Rectal smooth muscle tissue (tissue), 1 donor: ENCODE results near the gene CBX8.

Experiments used
- H3K27ac ChIP-seq: one replicate; pipeline ENCODE4 v1.7.0; 2013; ENCODE audit warnings: low read depth, low read length, inconsistent platforms
- H3K27me3 ChIP-seq: one replicate; pipeline ENCODE4 v1.7.0; 2013; ENCODE audit warnings: low read length; ENCODE audit not compliant: control insufficient read depth, insufficient read depth
- H3K36me3 ChIP-seq: one replicate; pipeline ENCODE4 v1.7.0; 2013; ENCODE audit warnings: low read length; ENCODE audit not compliant: control insufficient read depth, insufficient read depth
- H3K4me1 ChIP-seq: one replicate; pipeline ENCODE4 v1.7.0; 2013; ENCODE audit warnings: low read length; ENCODE audit not compliant: control insufficient read depth, insufficient read depth
- H3K4me3 ChIP-seq: one replicate; pipeline ENCODE4 v1.7.0; 2013; ENCODE audit warnings: low read length
- H3K9ac ChIP-seq: one replicate; pipeline ENCODE4 v1.7.0; 2013; ENCODE audit warnings: low read length

CBX8 gene

GRCh38 chr17:79832218-79833109 is 35.6 kb upstream of the CBX8 start:
- Histone ChIP-seq H3K4me3 (peak overlapping the region; percentile 47), H3K27me3 (no peaks in the 10 kb centered on the region), H3K27ac (no peak overlapping the region), H3K4me1 (peaks cover 4% of the 10 kb centered on the region), H3K36me3 (peaks cover 4% of the 10 kb centered on the region), H3K9ac (no peak overlapping the region)

- Histone ChIP-seq H3K4me1 (no peaks in the 10 kb centered on the region), H3K27ac (no peak overlapping the region), H3K4me3 (no peak overlapping the region), H3K9ac (no peak overlapping the region), H3K36me3 (peaks cover 4% of the 10 kb centered on the region), H3K27me3 (peaks cover 2% of the 10 kb centered on the region)
These were observed 34.7 kb upstream of the CBX8 start for GRCh38 chr17:79831265-79832217.

DNA sequence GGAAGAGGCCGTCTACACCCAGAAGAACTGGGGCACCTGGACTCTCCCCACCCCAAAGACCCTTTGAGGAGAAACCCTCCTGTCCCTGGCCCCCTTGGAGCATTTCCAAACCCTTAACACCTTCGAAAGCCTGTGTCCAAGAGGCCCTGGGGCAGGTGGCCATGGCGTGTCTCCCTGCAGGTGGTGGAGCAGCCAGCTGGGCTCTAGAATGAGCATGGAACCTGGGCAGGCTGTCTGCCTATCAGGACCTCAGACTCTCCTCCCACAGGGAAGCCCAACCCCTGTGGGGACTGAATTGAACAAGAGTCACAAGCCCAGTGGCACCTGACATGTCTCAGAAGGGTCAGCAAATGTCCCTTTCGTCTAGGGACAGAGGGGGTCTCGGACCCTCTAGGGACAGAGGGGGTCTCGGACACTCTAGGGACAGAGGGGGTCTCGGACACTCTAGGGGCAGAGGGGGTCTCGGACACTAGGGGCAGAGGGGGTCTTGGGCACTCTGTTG is 33.9 kb upstream of the CBX8 start:
- Histone ChIP-seq H3K4me1 (no peaks in the 10 kb centered on the region), H3K27me3 (peaks cover 2% of the 10 kb centered on the region), H3K27ac (no peak overlapping the region), H3K9ac (no peak overlapping the region), H3K36me3 (peaks cover 4% of the 10 kb centered on the region), H3K4me3 (no peak overlapping the region)

GRCh38 chr17:79830303-79830702 is 33.4 kb upstream of the CBX8 start:
- Histone ChIP-seq H3K4me3 (no peak overlapping the region), H3K36me3 (peaks cover 4% of the 10 kb centered on the region), H3K27me3 (peaks cover 2% of the 10 kb centered on the region), H3K4me1 (no peaks in the 10 kb centered on the region), H3K9ac (no peak overlapping the region), H3K27ac (no peak overlapping the region)

- H3K9ac ChIP-seq = no peak overlapping the region
- H3K27me3 ChIP-seq = peaks cover 2% of the 10 kb centered on the region
- no peak overlapping the region for H3K27ac ChIP-seq
- H3K4me3 ChIP-seq = no peak overlapping the region
- H3K36me3 ChIP-seq = no peaks in the 10 kb centered on the region
- no peaks in the 10 kb centered on the region for H3K4me1 ChIP-seq
These were observed 32.6 kb upstream of the CBX8 start for GRCh38 chr17:79829457-79829856.

- Histone ChIP-seq H3K4me1 (no peaks in the 10 kb centered on the region), H3K27ac (no peak overlapping the region), H3K4me3 (no peak overlapping the region), H3K9ac (no peak overlapping the region), H3K27me3 (peaks cover 2% of the 10 kb centered on the region), H3K36me3 (no peaks in the 10 kb centered on the region)
These were observed 32.1 kb upstream of the CBX8 start for GRCh38 chr17:79829004-79829403.

DNA sequence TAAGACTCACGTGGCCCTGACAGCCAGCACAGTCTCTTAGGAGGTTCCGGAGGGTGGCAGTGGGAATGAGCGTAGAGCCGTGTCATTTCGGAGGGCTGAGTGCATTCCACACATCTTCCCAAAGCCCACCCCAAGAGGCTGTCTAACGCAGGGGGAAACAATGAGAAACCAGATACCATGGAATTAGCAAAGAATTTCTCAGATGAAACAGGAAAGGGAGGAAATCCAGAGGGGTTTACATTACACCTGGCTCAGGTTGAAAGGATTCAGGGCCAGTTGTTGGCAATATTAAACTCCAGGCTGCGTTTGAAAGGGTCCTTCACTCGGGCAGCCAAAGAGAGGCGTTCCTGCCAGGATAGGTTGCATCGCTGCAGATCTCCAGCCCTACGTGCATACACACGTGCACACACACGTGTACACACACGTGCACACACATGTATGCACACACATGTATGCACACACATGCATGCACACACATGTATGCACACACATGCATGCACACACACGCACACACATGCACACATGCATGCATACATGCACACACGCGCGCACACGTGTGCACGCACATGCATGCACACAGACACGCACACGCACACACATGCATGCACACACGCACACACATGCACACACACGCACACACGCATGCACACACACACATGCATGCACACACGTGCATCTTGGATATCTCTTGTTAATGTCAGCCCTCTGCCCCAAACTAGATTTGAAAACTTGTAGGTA is 30.1 kb upstream of the CBX8 start:
- no peak overlapping the region for H3K27ac ChIP-seq
- no peak overlapping the region for H3K4me3 ChIP-seq
- peaks cover 2% of the 10 kb centered on the region for H3K27me3 ChIP-seq
- no peaks in the 10 kb centered on the region for H3K36me3 ChIP-seq
- H3K9ac ChIP-seq = no peak overlapping the region
- no peaks in the 10 kb centered on the region for H3K4me1 ChIP-seq

GRCh38 chr17:79826204-79826680 is 29.4 kb upstream of the CBX8 start:
- Histone ChIP-seq H3K9ac (no peak overlapping the region), H3K27me3 (peaks cover 2% of the 10 kb centered on the region), H3K4me3 (no peak overlapping the region), H3K4me1 (no peaks in the 10 kb centered on the region), H3K27ac (no peak overlapping the region), H3K36me3 (no peaks in the 10 kb centered on the region)

GRCh38 chr17:79825580-79825921 is 28.7 kb upstream of the CBX8 start:
- Histone ChIP-seq H3K27ac (no peak overlapping the region), H3K36me3 (no peaks in the 10 kb centered on the region), H3K4me3 (no peak overlapping the region), H3K27me3 (peaks cover 2% of the 10 kb centered on the region), H3K4me1 (no peaks in the 10 kb centered on the region), H3K9ac (no peak overlapping the region)

- no peaks in the 10 kb centered on the region for H3K36me3 ChIP-seq
- no peak overlapping the region for H3K4me3 ChIP-seq
- peaks cover 5% of the 10 kb centered on the region for H3K27me3 ChIP-seq
- H3K27ac ChIP-seq = no peak overlapping the region
- no peaks in the 10 kb centered on the region for H3K4me1 ChIP-seq
- no peak overlapping the region for H3K9ac ChIP-seq
These were observed 28.2 kb upstream of the CBX8 start for GRCh38 chr17:79824893-79825579.

GRCh38 chr17:79824234-79824633 is 27.4 kb upstream of the CBX8 start:
- peaks cover 5% of the 10 kb centered on the region for H3K27me3 ChIP-seq

More at GRCh38 chr17:79824234-79824633, 27.4 kb upstream of the CBX8 start:
- H3K36me3 ChIP-seq = no peaks in the 10 kb centered on the region
- no peaks in the 10 kb centered on the region for H3K4me1 ChIP-seq
- no peak overlapping the region for H3K9ac ChIP-seq
- H3K4me3 ChIP-seq = no peak overlapping the region
- H3K27ac ChIP-seq = no peak overlapping the region
